ENCODE data around the gene HSPA12B.

HSPA12B gene

GRCh38 chr20:3720626-3721025, 11.9 kb upstream of the HSPA12B start:
- ATAC-seq, result no peak
- TF ChIP-seq POU6F1 (CRISPR knock-in tag; IDR thresholded peaks at IDR 0.05; ENCODE audit: borderline replicate concordance, low read depth), result no peak
- TF ChIP-seq TCF4 (CRISPR knock-in tag; IDR thresholded peaks at IDR 0.05; ENCODE audit: borderline replicate concordance), result no peak
- TF ChIP-seq ZNF565 (CRISPR knock-in tag; conservative IDR thresholded peaks at IDR 0.05; ENCODE audit: low read depth), result no peak
- no peak for TF ChIP-seq TOX (CRISPR knock-in tag; IDR thresholded peaks at IDR 0.05; ENCODE audit: borderline replicate concordance)
- TF ChIP-seq RARB (CRISPR knock-in tag; IDR thresholded peaks at IDR 0.05), result no peak
- TF ChIP-seq ZC3H10 (CRISPR knock-in tag; IDR thresholded peaks at IDR 0.05), result no peak
- TF ChIP-seq CSRNP3 (CRISPR knock-in tag; IDR thresholded peaks at IDR 0.05), result no peak
- TF ChIP-seq SNAI2 (CRISPR knock-in tag; IDR thresholded peaks at IDR 0.05), result no peak
- no peak for TF ChIP-seq ISL1 (CRISPR knock-in tag; IDR thresholded peaks at IDR 0.05)
- no peak for TF ChIP-seq ESRRG (CRISPR knock-in tag; IDR thresholded peaks at IDR 0.05)

GRCh38 chr20:3721912-3722311, 10.6 kb upstream of the HSPA12B start:
- no peak for ATAC-seq

More at GRCh38 chr20:3721912-3722311, 10.6 kb upstream of the HSPA12B start:
- no peak for TF ChIP-seq ISL1 (CRISPR knock-in tag; IDR thresholded peaks at IDR 0.05)
- TF ChIP-seq RARB (CRISPR knock-in tag; IDR thresholded peaks at IDR 0.05), result no peak
- TF ChIP-seq TOX (CRISPR knock-in tag; IDR thresholded peaks at IDR 0.05; ENCODE audit: borderline replicate concordance), result no peak
- no peak for TF ChIP-seq ZNF8 (CRISPR knock-in tag; IDR thresholded peaks at IDR 0.05)
- no peak for TF ChIP-seq ZC3H10 (CRISPR knock-in tag; IDR thresholded peaks at IDR 0.05)
- no peak for TF ChIP-seq ARNTL (CRISPR knock-in tag; IDR thresholded peaks at IDR 0.05; ENCODE audit: borderline replicate concordance, low read depth)
- no peak for TF ChIP-seq ZFP3 (CRISPR knock-in tag; IDR thresholded peaks at IDR 0.05)
- TF ChIP-seq CSDC2 (CRISPR knock-in tag; IDR thresholded peaks at IDR 0.05), result no peak
- TF ChIP-seq PPARA (CRISPR knock-in tag; IDR thresholded peaks at IDR 0.05; ENCODE audit: borderline replicate concordance), result no peak
- TF ChIP-seq SNAI2 (CRISPR knock-in tag; IDR thresholded peaks at IDR 0.05), result no peak
- TF ChIP-seq PATZ1 (CRISPR knock-in tag; IDR thresholded peaks at IDR 0.05; ENCODE audit: borderline replicate concordance), result no peak
- no peak for TF ChIP-seq ZNF565 (CRISPR knock-in tag; conservative IDR thresholded peaks at IDR 0.05; ENCODE audit: low read depth)
- TF ChIP-seq CREB5 (CRISPR knock-in tag; IDR thresholded peaks at IDR 0.05; ENCODE audit: low read depth), result no peak
- TF ChIP-seq GLIS3 (CRISPR knock-in tag; IDR thresholded peaks at IDR 0.05), result no peak
- TF ChIP-seq CSRNP3 (CRISPR knock-in tag; IDR thresholded peaks at IDR 0.05), result no peak
- no peak for TF ChIP-seq POU6F1 (CRISPR knock-in tag; IDR thresholded peaks at IDR 0.05; ENCODE audit: borderline replicate concordance, low read depth)
- TF ChIP-seq OSR1 (CRISPR knock-in tag; IDR thresholded peaks at IDR 0.05), result no peak
- no peak for TF ChIP-seq ZFP30 (CRISPR knock-in tag; IDR thresholded peaks at IDR 0.05)
- TF ChIP-seq ZNF70 (CRISPR knock-in tag; IDR thresholded peaks at IDR 0.05), result no peak
- no peak for TF ChIP-seq TCF4 (CRISPR knock-in tag; IDR thresholded peaks at IDR 0.05; ENCODE audit: borderline replicate concordance)

Measured in SK-N-SH treated with all-trans-retinoic acid at 6 μM for 48 hours (cell line).